Right ventricle myocardium inferior (tissue), 1 donor: ENCODE data around the gene ZNF554. TPM values are rescaled to one million over a fixed set of nuclear protein-coding genes. Genes with fewer than 3 reads are reported as not detected.

Source experiments
- total RNA-seq: library from RNA; stranded (reverse); fragmentation: NEBNext Ultra II Directional; extraction: Animal tissue kit (Norgen Biotek cat#: 25700); gene quantifications from one replicate; pipeline ENCODE4 v1.2.1, GENCODE V29; 2021
- donor health status: DM: no; HTN: yes; CAD: no; lungs with severe emphysema.

The ZNF554 gene
- total RNA-seq, 1 donor from 2014 or later, result 3.7 TPM

Other genes starting within 250 kb of the ZNF554 start
- gene GNG7, start 117.2 kb upstream of the ZNF554 start, total RNA-seq, result 26.7 TPM
- 200 TPM for gene DIRAS1, start 98.5 kb upstream of the ZNF554 start, total RNA-seq
- 24.5 TPM for gene SLC39A3, start 79.9 kb upstream of the ZNF554 start, total RNA-seq
- 64.3 TPM for gene SGTA, start 36.6 kb upstream of the ZNF554 start, total RNA-seq
- gene THOP1, start 34.4 kb upstream of the ZNF554 start, total RNA-seq, result 54.8 TPM
- gene ZNF555, start 21.6 kb downstream of the ZNF554 start, total RNA-seq, result 8.9 TPM
- gene ZNF556, start 47.5 kb downstream of the ZNF554 start, total RNA-seq, result not detected
- 5.1 TPM for gene ZNF57, start 81.1 kb downstream of the ZNF554 start, total RNA-seq
- gene ZNF77, start 125.1 kb downstream of the ZNF554 start, total RNA-seq, result 2.6 TPM
- gene TLE6, start 157.7 kb downstream of the ZNF554 start, total RNA-seq, result 1.1 TPM
- 58.6 TPM for gene TLE2, start 209.4 kb downstream of the ZNF554 start, total RNA-seq
- 775 TPM for gene TLE5, start 242.6 kb downstream of the ZNF554 start, total RNA-seq